Sigmoid colon (tissue), 4 donors: ENCODE measurements around the gene CYB5B.

Experiments
- EP300 ChIP-seq, 4 donors: sonication (generic); formaldehyde crosslinking; IDR thresholded peaks; one replicate each; pipeline ENCODE4 v1.6.1; 2017; ENCODE audit warnings: antibody characterized with exemption in 4 of 4
- POLR2A ChIP-seq, 2 donors: fragments of 450-650 bp; IDR thresholded peaks; one replicate each; pipeline ENCODE4 v1.6.1; 2016; ENCODE audit warnings: antibody characterized with exemption in 2 of 2, mild to moderate bottlenecking in 2 of 2, moderate library complexity in 2 of 2
- POLR2AphosphoS5 ChIP-seq, 4 donors: sonication (generic); formaldehyde crosslinking; IDR thresholded peaks; one replicate each; pipeline ENCODE4 v1.6.1; 2017; ENCODE audit warnings: antibody characterized with exemption in 4 of 4
- TF ChIP-seq, protein P1 (sequence below), 4 experiments: fragments of 450-650 bp in 3 of 4; fragments of 200-600 bp in 1 of 4; IDR thresholded peaks; one replicate each; pipeline ENCODE4 v1.5.1; 2016 to 2019; ENCODE audit warnings: antibody characterized with exemption in 4 of 4, mild to moderate bottlenecking in 3 of 4, moderate library complexity in 2 of 4

DNA sequence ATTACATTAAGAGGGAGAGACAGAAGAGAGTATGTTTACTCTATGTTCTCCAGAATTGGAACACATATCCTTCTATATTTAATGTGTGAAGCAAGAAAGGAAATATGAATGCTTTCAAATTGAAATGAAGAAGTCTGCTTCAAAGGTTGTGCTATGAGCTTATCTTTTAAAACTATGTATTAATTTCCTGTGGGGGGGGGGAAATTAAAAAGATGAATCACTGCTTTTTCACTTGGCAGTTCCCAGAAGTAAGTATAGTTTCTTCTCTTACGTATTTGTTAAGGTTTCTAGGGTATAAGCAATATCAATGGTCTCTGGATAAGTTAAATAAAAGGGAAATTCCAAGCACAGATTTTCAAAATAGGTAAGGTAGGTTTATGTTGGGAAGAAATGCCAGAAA, 45.7 kb upstream of the CYB5B start:
- TF ChIP-seq, protein P1, sequence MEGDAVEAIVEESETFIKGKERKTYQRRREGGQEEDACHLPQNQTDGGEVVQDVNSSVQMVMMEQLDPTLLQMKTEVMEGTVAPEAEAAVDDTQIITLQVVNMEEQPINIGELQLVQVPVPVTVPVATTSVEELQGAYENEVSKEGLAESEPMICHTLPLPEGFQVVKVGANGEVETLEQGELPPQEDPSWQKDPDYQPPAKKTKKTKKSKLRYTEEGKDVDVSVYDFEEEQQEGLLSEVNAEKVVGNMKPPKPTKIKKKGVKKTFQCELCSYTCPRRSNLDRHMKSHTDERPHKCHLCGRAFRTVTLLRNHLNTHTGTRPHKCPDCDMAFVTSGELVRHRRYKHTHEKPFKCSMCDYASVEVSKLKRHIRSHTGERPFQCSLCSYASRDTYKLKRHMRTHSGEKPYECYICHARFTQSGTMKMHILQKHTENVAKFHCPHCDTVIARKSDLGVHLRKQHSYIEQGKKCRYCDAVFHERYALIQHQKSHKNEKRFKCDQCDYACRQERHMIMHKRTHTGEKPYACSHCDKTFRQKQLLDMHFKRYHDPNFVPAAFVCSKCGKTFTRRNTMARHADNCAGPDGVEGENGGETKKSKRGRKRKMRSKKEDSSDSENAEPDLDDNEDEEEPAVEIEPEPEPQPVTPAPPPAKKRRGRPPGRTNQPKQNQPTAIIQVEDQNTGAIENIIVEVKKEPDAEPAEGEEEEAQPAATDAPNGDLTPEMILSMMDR (IDR thresholded peaks at IDR 0.05), result no peak
- TF ChIP-seq POLR2A (IDR thresholded peaks at IDR 0.05) (no peak), EP300 (IDR thresholded peaks at IDR 0.05) (no peak), POLR2AphosphoS5 (IDR thresholded peaks at IDR 0.05) (no peak)
